HepG2 (cell line): ENCODE measurements around the gene ACER3. TPM values are rescaled to one million over a fixed set of nuclear protein-coding genes. Genes with fewer than 3 reads are reported as not detected.

Source experiments
- ATAC-seq: fragments of 200-7000 bp; cut with Tn5 transposase; 3 replicates; pipeline ENCODE4 v1.9.1; 2020; ENCODE audit warnings: mild to moderate bottlenecking, moderate library complexity
- BruUV-seq: library from RNA; stranded (reverse); fragments of 400-500 nt; replicated peaks from 2 replicates; lab custom pipeline; 2021; lab: Mats Ljungman, UMichigan
- CTCF ChIA-PET: fragments of 300-600 bp; formaldehyde crosslinking; extraction: SDS; loops from one replicate; lab custom pipeline; 2021; ENCODE audit warnings: low total read pairs, inconsistent platforms, low intra/inter-chr PET ratio; lab: Yijun Ruan, JAX
- POLR2A ChIA-PET: fragments of 350-600 bp; sonication (Branson Sonifier 250); formaldehyde crosslinking; loops from one replicate; lab custom pipeline; 2020; ENCODE audit warnings: antibody characterized with exemption, inconsistent platforms; lab: Yijun Ruan, JAX
- DNase-seq: peaks from one replicate; pipeline ENCODE4 v3.0.0-alpha.2; 2015; ENCODE audit warnings: low spot score
- FAIRE-seq: peaks from 3 replicates; lab custom pipeline; 2011; peaks lifted over from hg19 to GRCh38; lab: Jason Lieb, UNC
- H2AFZ ChIP-seq: one replicate; pipeline ENCODE4 v1.6.1; 2011; ENCODE audit warnings: low read length, inconsistent platforms
- H3K27ac ChIP-seq: fragments of 300-600 bp; 3 replicates; pipeline ENCODE4 v1.8.0; 2011; ENCODE audit warnings: mixed run types, mild to moderate bottlenecking, mixed read lengths, low read length, inconsistent platforms; ENCODE audit not compliant: insufficient read depth; ENCODE audit errors: extremely low read length
- H3K27me3 ChIP-seq, 2 experiments: fragments of 200-600 bp in 1 of 2; 2 replicates in 1 of 2; 3 replicates in 1 of 2; pipeline versions ENCODE4 v1.6.0 to v1.8.0; 2011; ENCODE audit warnings: low read length in 2 of 2, mild to moderate bottlenecking in 2 of 2, moderate library complexity in 2 of 2, inconsistent platforms in 1 of 2; ENCODE audit not compliant: insufficient read depth in 2 of 2, control insufficient read depth in 1 of 2
- H3K36me3 ChIP-seq, 2 experiments: fragments of 200-600 bp in 1 of 2; replicated peaks in 1 of 2; 2 replicates in 1 of 2; 3 replicates in 1 of 2; pipeline versions ENCODE4 v1.5.1 to v1.8.0; 2011; ENCODE audit warnings: low read length in 2 of 2, inconsistent platforms in 1 of 2; ENCODE audit not compliant: insufficient read depth in 2 of 2, control insufficient read depth in 1 of 2
- H3K4me1 ChIP-seq: 2 replicates; pipeline ENCODE4 v1.5.1; 2012; ENCODE audit warnings: low read length, inconsistent platforms; ENCODE audit not compliant: insufficient read depth
- H3K4me2 ChIP-seq: 2 replicates; pipeline ENCODE4 v1.6.0; 2011; ENCODE audit warnings: low read depth, low read length, inconsistent platforms
- H3K4me3 ChIP-seq, 3 experiments: fragments of 200-600 bp in 1 of 3; sonication (generic), shearing (Covaris generic) in 1 of 3; replicated peaks in 1 of 3; 2 replicates each; pipeline ENCODE4 v1.5.1; 2011 to 2016; ENCODE audit warnings: low read length in 3 of 3, inconsistent platforms in 2 of 3, low read depth in 2 of 3, mild to moderate bottlenecking in 2 of 3, control low read depth in 1 of 3, mixed read lengths in 1 of 3; ENCODE audit not compliant: insufficient read depth in 1 of 3
- H3K79me2 ChIP-seq: one replicate; pipeline ENCODE4 v1.6.1; 2011; ENCODE audit warnings: low read length, inconsistent platforms; ENCODE audit not compliant: insufficient read depth
- H3K9ac ChIP-seq: 2 replicates; pipeline ENCODE4 v1.6.0; 2011; ENCODE audit warnings: mild to moderate bottlenecking, low read depth, low read length, inconsistent platforms; ENCODE audit not compliant: insufficient read depth
- H3K9me3 ChIP-seq: 2 replicates; pipeline ENCODE4 v1.5.1; 2012; ENCODE audit warnings: mild to moderate bottlenecking, low read length
- H4K20me1 ChIP-seq: 2 replicates; pipeline ENCODE4 v1.6.0; 2011; ENCODE audit warnings: inconsistent platforms, mild to moderate bottlenecking, low read length, moderate library complexity; ENCODE audit not compliant: insufficient read depth
- CBX5 ChIP-seq: sonication (generic); formaldehyde crosslinking; IDR thresholded peaks from 2 replicates; pipeline ENCODE4 v1.4.0; 2020; ENCODE audit warnings: missing genetic modification reagents, borderline replicate concordance
- CREB3 ChIP-seq: sonication (generic); formaldehyde crosslinking; IDR thresholded peaks from 2 replicates; pipeline ENCODE4 v1.5.0; 2020; ENCODE audit warnings: missing genetic modification reagents
- IRF2 ChIP-seq: IDR thresholded peaks from 2 replicates; pipeline ENCODE4 v1.6.1; 2018; ENCODE audit warnings: missing genetic modification reagents, missing compliant biosample characterization
- RORA ChIP-seq: sonication (generic); formaldehyde crosslinking; IDR thresholded peaks from 2 replicates; pipeline ENCODE4 v1.5.0; 2020; ENCODE audit warnings: mild to moderate bottlenecking, missing genetic modification reagents, moderate library complexity
- ZBTB7B ChIP-seq: sonication (generic); formaldehyde crosslinking; IDR thresholded peaks from 2 replicates; pipeline ENCODE4 v1.4.0; 2020; ENCODE audit warnings: missing genetic modification reagents
- ZNF296 ChIP-seq: sonication (generic); formaldehyde crosslinking; conservative IDR thresholded peaks from 2 replicates; pipeline ENCODE4 v1.5.0; 2020; ENCODE audit warnings: mild to moderate bottlenecking, missing genetic modification reagents
- ZNF660 ChIP-seq: sonication (generic); formaldehyde crosslinking; IDR thresholded peaks from 2 replicates; pipeline ENCODE4 v1.5.1; 2020; ENCODE audit warnings: mild to moderate bottlenecking, low read depth, missing genetic modification reagents, borderline replicate concordance
- ZNF704 ChIP-seq: sonication (generic); formaldehyde crosslinking; IDR thresholded peaks from 2 replicates; pipeline ENCODE4 v1.8.1; 2023; ENCODE audit warnings: mild to moderate bottlenecking, inconsistent platforms, moderate library complexity, missing genetic modification reagents, borderline replicate concordance
- ZNF720 ChIP-seq: sonication (generic); formaldehyde crosslinking; IDR thresholded peaks from 2 replicates; pipeline ENCODE4 v1.4.0; 2020; ENCODE audit warnings: missing genetic modification reagents
- ZNF788 ChIP-seq: sonication (generic); formaldehyde crosslinking; IDR thresholded peaks from 2 replicates; pipeline ENCODE4 v1.5.0; 2020; ENCODE audit warnings: mild to moderate bottlenecking, missing genetic modification reagents, borderline replicate concordance
- WGBS: methylation state at CpG from one replicate; pipeline ENCODE4 v1.1.6; 2017; ENCODE audit warnings: low lambda C conversion rate; 5-methylcytosine and 5-hydroxymethylcytosine counted together
- in situ Hi-C: cut with HindIII; loops from 2 replicates; pipeline ENCODE4 v1.10.0; 2017; ENCODE audit warnings: low pct_unique_long_range_greater_than_20kb; ENCODE audit not compliant: extremely low pct_ligation_motif_present
- intact Hi-C: fragments of 100-400 bp; cut with micrococcal nuclease; formaldehyde crosslinking; loops from one replicate; pipeline ENCODE4 v1.10.0; 2022; ENCODE audit not compliant: unreplicated experiment
- polyA plus RNA-seq, 8 experiments: library from polyadenylated mRNA; depleted of rRNA in 3 of 8; stranded (reverse) in 7 of 8; unstranded in 1 of 8; fragments of >200 nt; fragmentation: Illumina TruSeq in 4 of 8; extraction: Trizol in 4 of 8; gene quantifications; 2 replicates each; pipeline versions ENCODE4 v1.2.1 to v1.2.3, GENCODE V29; 2011 to 2016; ENCODE audit warnings: low read depth in 4 of 8, missing spikeins in 1 of 8, mixed read lengths in 1 of 8; ENCODE audit not compliant: insufficient read depth in 1 of 8
- total RNA-seq, 5 experiments: library from RNA; depleted of rRNA; stranded (reverse); fragments of >200 nt; fragmentation: Illumina TruSeq; extraction: Trizol; gene quantifications; 2 replicates each; pipeline ENCODE4 v1.2.3, GENCODE V29; 2016; ENCODE audit warnings: low read depth in 1 of 5
- TF ChIP-seq, protein P1 (sequence below): sonication (generic); formaldehyde crosslinking; IDR thresholded peaks from 2 replicates; pipeline ENCODE4 v1.5.0; 2020; ENCODE audit warnings: mild to moderate bottlenecking, missing genetic modification reagents, borderline replicate concordance
- TF ChIP-seq, protein P2 (sequence below): sonication (generic); formaldehyde crosslinking; IDR thresholded peaks from 2 replicates; pipeline ENCODE4 v1.5.0; 2020; ENCODE audit warnings: missing genetic modification reagents

ACER3 gene
- total and polyA plus RNA-seq, 2 of the 13 experiments (the other 11 are each of a cell fraction or from before 2014, with no cell fraction given), result 6.0 to 9.8 TPM

DNA sequence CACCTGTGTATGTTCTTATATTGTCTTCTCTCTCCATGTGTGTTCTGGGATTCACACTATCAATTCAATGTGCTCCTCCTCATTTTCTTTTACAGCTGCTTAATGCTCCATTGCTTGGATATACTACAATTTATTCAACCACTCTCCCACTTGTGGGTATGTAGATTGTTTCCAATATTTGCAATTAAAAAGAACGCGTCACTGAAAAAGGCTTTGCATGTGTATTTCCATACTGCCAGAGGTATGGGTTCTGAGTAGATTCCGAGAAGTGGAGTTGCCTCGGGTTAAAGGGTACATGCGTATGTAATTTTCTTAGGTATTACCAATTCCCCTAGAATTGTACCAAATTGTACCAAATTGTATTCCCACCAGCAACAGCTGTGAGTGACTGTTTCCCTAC, 199.1 kb downstream of the ACER3 start:
- Histone ChIP-seq H3K79me2 (no peaks in the 10 kb centered on the region), H2AFZ (no peak overlapping the region), H3K4me2 (no peak overlapping the region), H3K27ac (no peak overlapping the region), H3K4me1 (peaks cover 26% of the 10 kb centered on the region), H3K27me3 (peaks cover 5 to 10% of the 10 kb centered on the region in 2 experiments; a peak in 2 of 5 replicates), H3K4me3 (no peak overlapping the region), H3K36me3 (no peaks in the 10 kb centered on the region), H3K9me3 (peaks cover 27% of the 10 kb centered on the region), H4K20me1 (no peaks in the 10 kb centered on the region), H3K9ac (no peak overlapping the region)
- 92% methylated on average over 5 of the region's 5 CpGs for WGBS
- no TSS peak for BruUV-seq
- DNase-seq (no peak), ATAC-seq (no peak), FAIRE-seq (no peak)
- intact Hi-C loops (no loop called here), in situ Hi-C loops (no loop called here)
- POLR2A ChIA-PET, result no interaction called here
- CTCF ChIA-PET, result no interaction called here
- TF ChIP-seq RORA (CRISPR knock-in tag) (no peak), ZNF704 (CRISPR knock-in tag) (no peak), ZBTB7B (CRISPR knock-in tag) (no peak), CREB3 (CRISPR knock-in tag) (no peak), ZNF788 (no peak), ZNF720 (no peak), CBX5 (no peak), ZNF296 (no peak), ZNF660 (CRISPR knock-in tag) (no peak), IRF2 (no peak)
- TF ChIP-seq, protein P1, sequence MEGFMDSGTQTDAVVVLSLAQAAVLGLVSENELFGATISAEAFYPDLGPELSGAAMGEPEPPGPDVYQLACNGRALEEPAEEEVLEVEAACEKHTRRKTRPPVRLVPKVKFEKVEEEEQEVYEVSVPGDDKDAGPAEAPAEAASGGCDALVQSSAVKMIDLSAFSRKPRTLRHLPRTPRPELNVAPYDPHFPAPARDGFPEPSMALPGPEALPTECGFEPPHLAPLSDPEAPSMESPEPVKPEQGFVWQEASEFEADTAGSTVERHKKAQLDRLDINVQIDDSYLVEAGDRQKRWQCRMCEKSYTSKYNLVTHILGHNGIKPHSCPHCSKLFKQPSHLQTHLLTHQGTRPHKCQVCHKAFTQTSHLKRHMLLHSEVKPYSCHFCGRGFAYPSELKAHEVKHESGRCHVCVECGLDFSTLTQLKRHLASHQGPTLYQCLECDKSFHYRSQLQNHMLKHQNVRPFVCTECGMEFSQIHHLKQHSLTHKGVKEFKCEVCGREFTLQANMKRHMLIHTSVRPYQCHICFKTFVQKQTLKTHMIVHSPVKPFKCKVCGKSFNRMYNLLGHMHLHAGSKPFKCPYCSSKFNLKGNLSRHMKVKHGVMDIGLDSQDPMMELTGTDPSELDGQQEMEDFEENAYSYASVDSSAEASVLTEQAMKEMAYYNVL (CRISPR knock-in tag), result no peak
- TF ChIP-seq, protein P2, sequence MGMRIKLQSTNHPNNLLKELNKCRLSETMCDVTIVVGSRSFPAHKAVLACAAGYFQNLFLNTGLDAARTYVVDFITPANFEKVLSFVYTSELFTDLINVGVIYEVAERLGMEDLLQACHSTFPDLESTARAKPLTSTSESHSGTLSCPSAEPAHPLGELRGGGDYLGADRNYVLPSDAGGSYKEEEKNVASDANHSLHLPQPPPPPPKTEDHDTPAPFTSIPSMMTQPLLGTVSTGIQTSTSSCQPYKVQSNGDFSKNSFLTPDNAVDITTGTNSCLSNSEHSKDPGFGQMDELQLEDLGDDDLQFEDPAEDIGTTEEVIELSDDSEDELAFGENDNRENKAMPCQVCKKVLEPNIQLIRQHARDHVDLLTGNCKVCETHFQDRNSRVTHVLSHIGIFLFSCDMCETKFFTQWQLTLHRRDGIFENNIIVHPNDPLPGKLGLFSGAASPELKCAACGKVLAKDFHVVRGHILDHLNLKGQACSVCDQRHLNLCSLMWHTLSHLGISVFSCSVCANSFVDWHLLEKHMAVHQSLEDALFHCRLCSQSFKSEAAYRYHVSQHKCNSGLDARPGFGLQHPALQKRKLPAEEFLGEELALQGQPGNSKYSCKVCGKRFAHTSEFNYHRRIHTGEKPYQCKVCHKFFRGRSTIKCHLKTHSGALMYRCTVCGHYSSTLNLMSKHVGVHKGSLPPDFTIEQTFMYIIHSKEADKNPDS (CRISPR knock-in tag), result no peak
